Neutrophil (primary cell): ENCODE data around the gene PPIB.

ENCODE experiments used
- H3K27ac ChIP-seq: fragments of 200-600 bp; sonication (generic); 2 replicates; pipeline ENCODE4 v1.5.1; 2016; ENCODE audit warnings: mild to moderate bottlenecking, moderate library complexity
- H3K27me3 ChIP-seq: fragments of 200-600 bp; sonication (generic); 2 replicates; pipeline ENCODE4 v1.6.0; 2016; ENCODE audit warnings: mild to moderate bottlenecking
- H3K36me3 ChIP-seq: fragments of 200-600 bp; sonication (generic); 2 replicates; pipeline ENCODE4 v1.5.1; 2017
- H3K4me1 ChIP-seq, 2 experiments: fragments of 200-600 bp in 1 of 2; sonication (generic) in 1 of 2; 1 replicate in 1 of 2; 2 replicates in 1 of 2; pipeline versions ENCODE4 v1.5.1 to v1.6.1; 2013 to 2016; ENCODE audit warnings: low read depth in 1 of 2, low read length in 1 of 2, mild to moderate bottlenecking in 1 of 2, moderate library complexity in 1 of 2; ENCODE audit not compliant: control insufficient read depth in 1 of 2, insufficient read depth in 1 of 2
- H3K4me3 ChIP-seq, 2 experiments: fragments of 200-600 bp in 1 of 2; sonication (generic) in 1 of 2; 1 replicate in 1 of 2; 2 replicates in 1 of 2; pipeline ENCODE4 v1.5.1; 2013 to 2016; ENCODE audit warnings: low read depth in 1 of 2, low read length in 1 of 2, mild to moderate bottlenecking in 1 of 2, moderate library complexity in 1 of 2
- H3K9me3 ChIP-seq: fragments of 200-600 bp; sonication (generic); 2 replicates; pipeline ENCODE4 v1.5.1; 2016
- TF ChIP-seq, protein P1 (sequence below): fragments of 200-600 bp; sonication (generic); IDR thresholded peaks from 2 replicates; pipeline ENCODE4 v1.5.1; 2016; ENCODE audit warnings: antibody characterized with exemption

The PPIB gene

DNA sequence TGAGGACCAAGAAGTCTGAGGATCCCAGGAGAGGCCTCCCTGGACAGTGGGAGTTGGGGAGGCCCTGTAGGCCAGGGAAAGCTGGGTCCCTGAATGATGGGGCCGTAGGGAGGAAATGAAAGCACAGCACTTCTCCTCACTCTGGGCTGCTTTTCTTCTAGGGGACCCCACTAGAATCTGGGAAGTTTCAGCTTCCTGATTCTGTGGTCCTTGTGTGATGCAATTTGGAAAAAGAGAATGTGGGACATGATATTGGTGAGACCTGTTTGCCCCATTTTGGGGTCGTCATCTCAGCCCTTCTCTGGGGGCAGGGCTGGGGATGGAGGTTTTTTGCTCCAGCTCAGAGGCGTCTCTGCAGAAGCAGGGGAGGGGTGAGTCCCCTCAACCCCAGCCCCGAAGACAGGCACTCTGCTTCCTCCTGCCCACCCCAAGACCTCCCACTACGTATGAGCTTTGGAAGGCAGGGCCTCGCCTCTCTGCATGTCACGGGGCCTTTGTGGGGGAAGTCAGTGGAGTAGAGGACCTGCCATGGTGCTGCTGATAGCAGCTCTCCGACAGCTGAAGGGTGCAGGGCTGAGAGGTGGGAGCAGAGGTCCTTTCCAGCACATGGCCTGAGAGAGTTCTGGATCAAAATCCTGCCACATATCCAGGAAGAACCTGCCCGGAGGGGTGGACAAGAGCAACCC is 12.8 kb downstream of the PPIB start:
- H3K4me3 ChIP-seq: no peak overlapping the region
- H3K27ac ChIP-seq: no peak overlapping the region
- no peaks in the 10 kb centered on the region for H3K9me3 ChIP-seq
- H3K4me1 ChIP-seq: peaks cover 29% of the 10 kb centered on the region in 2 experiments
- peaks cover 53% of the 10 kb centered on the region for H3K27me3 ChIP-seq
- TF ChIP-seq, protein P1, sequence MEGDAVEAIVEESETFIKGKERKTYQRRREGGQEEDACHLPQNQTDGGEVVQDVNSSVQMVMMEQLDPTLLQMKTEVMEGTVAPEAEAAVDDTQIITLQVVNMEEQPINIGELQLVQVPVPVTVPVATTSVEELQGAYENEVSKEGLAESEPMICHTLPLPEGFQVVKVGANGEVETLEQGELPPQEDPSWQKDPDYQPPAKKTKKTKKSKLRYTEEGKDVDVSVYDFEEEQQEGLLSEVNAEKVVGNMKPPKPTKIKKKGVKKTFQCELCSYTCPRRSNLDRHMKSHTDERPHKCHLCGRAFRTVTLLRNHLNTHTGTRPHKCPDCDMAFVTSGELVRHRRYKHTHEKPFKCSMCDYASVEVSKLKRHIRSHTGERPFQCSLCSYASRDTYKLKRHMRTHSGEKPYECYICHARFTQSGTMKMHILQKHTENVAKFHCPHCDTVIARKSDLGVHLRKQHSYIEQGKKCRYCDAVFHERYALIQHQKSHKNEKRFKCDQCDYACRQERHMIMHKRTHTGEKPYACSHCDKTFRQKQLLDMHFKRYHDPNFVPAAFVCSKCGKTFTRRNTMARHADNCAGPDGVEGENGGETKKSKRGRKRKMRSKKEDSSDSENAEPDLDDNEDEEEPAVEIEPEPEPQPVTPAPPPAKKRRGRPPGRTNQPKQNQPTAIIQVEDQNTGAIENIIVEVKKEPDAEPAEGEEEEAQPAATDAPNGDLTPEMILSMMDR: no peak
- H3K36me3 ChIP-seq: peaks cover 35% of the 10 kb centered on the region

DNA sequence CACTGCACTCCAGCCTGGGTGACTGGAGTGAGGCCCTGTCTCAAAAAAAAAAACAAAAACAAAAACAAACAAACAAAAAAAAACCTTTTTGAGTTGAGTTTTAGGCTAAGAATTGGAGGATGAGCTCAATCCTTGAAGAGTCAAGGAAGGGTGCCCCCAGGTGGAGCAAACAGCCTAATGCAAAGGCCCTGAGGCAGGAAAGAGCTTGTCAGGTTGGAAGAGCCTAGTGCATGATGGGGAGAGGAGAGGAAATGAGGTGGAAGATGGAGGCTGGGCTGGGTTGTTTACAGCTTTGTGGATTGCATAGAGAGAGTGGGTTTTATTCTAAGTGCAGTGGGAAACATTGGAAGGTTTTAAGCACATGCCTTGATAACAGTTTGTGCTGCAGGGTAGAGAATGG is 13.4 kb downstream of the PPIB start:
- Histone ChIP-seq H3K27me3 (peaks cover 53% of the 10 kb centered on the region), H3K36me3 (peaks cover 36% of the 10 kb centered on the region), H3K9me3 (no peaks in the 10 kb centered on the region), H3K4me3 (no peak overlapping the region), H3K27ac (no peak overlapping the region), H3K4me1 (peaks cover 29% of the 10 kb centered on the region in 2 experiments)
- TF ChIP-seq, protein P1: no peak

GRCh38 chr15:64148581-64148980 is 14.2 kb downstream of the PPIB start:
- peaks cover 36% of the 10 kb centered on the region for H3K36me3 ChIP-seq
- TF ChIP-seq, protein P1: no peak

DNA sequence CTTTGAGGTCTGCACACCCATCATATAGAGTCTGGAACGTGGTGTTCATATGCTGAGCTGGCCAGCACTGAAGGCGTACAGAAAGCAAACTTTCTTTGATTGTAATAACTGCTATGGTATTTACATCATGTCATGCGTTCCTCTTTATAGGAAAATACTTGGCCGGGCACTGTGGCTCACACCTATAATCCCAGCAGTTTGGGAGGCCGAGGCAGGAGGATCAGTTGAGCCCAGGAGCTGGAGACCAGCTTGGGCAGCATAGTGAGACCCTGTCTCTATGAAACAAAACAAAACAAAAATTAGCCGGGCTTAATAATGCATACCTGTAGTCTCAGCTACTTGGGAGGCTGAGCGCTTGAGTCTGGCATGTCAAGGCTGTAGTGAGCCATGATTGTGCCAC is 14.7 kb downstream of the PPIB start:
- H3K4me3 ChIP-seq: no peak overlapping the region
- H3K36me3 ChIP-seq: peaks cover 40% of the 10 kb centered on the region
- H3K27me3 ChIP-seq: peaks cover 49% of the 10 kb centered on the region
- no peaks in the 10 kb centered on the region for H3K9me3 ChIP-seq
- TF ChIP-seq, protein P1: no peak
- H3K4me1 ChIP-seq: peaks cover 22 to 24% of the 10 kb centered on the region in 2 experiments
- no peak overlapping the region for H3K27ac ChIP-seq

More at GRCh38 chr15:64148581-64148980, 14.2 kb downstream of the PPIB start:
- Histone ChIP-seq H3K4me3 (no peak overlapping the region), H3K27me3 (peaks cover 53% of the 10 kb centered on the region), H3K27ac (no peak overlapping the region), H3K4me1 (peaks cover 27 to 28% of the 10 kb centered on the region in 2 experiments), H3K9me3 (no peaks in the 10 kb centered on the region)

GRCh38 chr15:64146885-64147681 is 15.7 kb downstream of the PPIB start:
- no peak overlapping the region for H3K4me3 ChIP-seq
- H3K36me3 ChIP-seq: peaks cover 51% of the 10 kb centered on the region
- no peak overlapping the region for H3K27ac ChIP-seq
- TF ChIP-seq, protein P1: no peak
- H3K4me1 ChIP-seq: peaks cover 12 to 16% of the 10 kb centered on the region in 2 experiments
- H3K27me3 ChIP-seq: peaks cover 38% of the 10 kb centered on the region
- no peaks in the 10 kb centered on the region for H3K9me3 ChIP-seq
